ENCODE data around the gene ADAP2. TPM values are rescaled to one million over a fixed set of nuclear protein-coding genes. Genes with fewer than 3 reads are reported as not detected.
"Not testable (repeated sequence)": the region's sequence is repeated elsewhere in the genome, so short reads cannot be mapped to it uniquely, and the experiment has no call there.

Gene ADAP2
- polyA plus RNA-seq, 2 donors = 1.2 to 2.4 TPM

- Histone ChIP-seq H3K36me3 (ENCODE audit: control insufficient read depth in 2 of 2, insufficient read depth in 2 of 2, low read length in 1 of 2) (no peaks in the 10 kb centered on the region), H3K27ac (ENCODE audit: low read depth in 2 of 2, low read length in 1 of 2) (no peak overlapping the region), H3K9me3 (ENCODE audit: control insufficient read depth in 2 of 2, insufficient read depth in 1 of 2, low read depth in 1 of 2, low read length in 1 of 2) (no peaks in the 10 kb centered on the region), H3K27me3 (ENCODE audit: control insufficient read depth in 1 of 2, insufficient read depth in 2 of 2, low read length in 2 of 2) (no peaks in the 10 kb centered on the region), H3K4me3 (ENCODE audit: low read depth in 1 of 2, low read length in 2 of 2) (no peak overlapping the region), H3K4me1 (ENCODE audit: control insufficient read depth in 2 of 2, insufficient read depth in 2 of 2, low read length in 1 of 2) (no peaks in the 10 kb centered on the region)
- 69 to 71% methylated on average over 5 of the region's 5 CpGs for WGBS, 2 donors
Measured at GRCh38 chr17:30964876-30965275, 43.1 kb downstream of the ADAP2 start.

DNA sequence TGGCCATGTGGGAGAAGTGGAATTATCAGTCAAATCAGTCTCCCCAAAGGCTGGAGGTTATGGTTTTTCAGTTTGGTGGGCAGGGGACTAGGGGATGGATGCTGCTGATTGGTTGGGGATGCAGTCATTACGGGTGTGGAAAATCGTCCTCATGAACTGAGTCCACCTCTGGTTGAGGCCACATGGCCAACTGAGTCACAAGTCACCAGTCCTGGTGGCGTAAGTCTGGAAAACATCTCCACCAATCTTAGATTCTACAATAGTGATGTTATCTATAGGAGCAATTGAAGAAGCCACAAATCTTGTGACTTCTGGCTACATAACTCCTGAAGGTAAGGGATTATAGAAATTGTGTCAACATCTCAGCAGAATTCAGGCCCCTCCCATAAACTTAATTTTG is 43.9 kb downstream of the ADAP2 start:
- H3K4me1 ChIP-seq (ENCODE audit: control insufficient read depth in 2 of 2, insufficient read depth in 2 of 2, low read length in 1 of 2) = no peaks in the 10 kb centered on the region
- no peak overlapping the region for H3K27ac ChIP-seq (ENCODE audit: low read depth in 2 of 2, low read length in 1 of 2)
- 89 to 91% methylated on average over 3 of the region's 3 CpGs for WGBS, 2 donors
- no peaks in the 10 kb centered on the region for H3K36me3 ChIP-seq (ENCODE audit: control insufficient read depth in 2 of 2, insufficient read depth in 2 of 2, low read length in 1 of 2)
- H3K4me3 ChIP-seq (ENCODE audit: low read depth in 1 of 2, low read length in 2 of 2) = no peak overlapping the region
- H3K27me3 ChIP-seq (ENCODE audit: control insufficient read depth in 1 of 2, insufficient read depth in 2 of 2, low read length in 2 of 2) = no peaks in the 10 kb centered on the region
- no peaks in the 10 kb centered on the region for H3K9me3 ChIP-seq (ENCODE audit: control insufficient read depth in 2 of 2, insufficient read depth in 1 of 2, low read depth in 1 of 2, low read length in 1 of 2)

DNA sequence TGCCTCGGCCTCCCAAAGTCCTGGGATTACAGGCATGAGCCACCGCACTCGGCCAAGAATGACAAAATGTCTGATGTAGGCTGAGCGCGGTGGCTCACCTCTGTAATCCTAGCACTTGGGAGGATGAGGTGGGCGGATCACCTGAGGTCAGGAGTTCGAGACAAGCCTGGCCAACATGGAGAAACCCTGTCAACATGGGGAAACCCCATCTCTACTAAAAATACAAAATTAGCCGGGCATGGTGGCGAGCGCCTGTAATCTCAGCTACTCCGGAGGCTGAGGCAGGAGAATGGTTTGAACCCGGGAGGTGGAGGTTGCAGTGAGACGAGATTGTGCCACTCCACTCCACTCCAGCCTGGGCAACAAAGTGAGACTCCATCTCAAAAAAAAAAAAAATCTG is 46.2 kb downstream of the ADAP2 start:
- H3K27ac ChIP-seq (ENCODE audit: low read depth in 2 of 2, low read length in 1 of 2); H3K9me3 ChIP-seq (ENCODE audit: control insufficient read depth in 2 of 2, insufficient read depth in 1 of 2, low read depth in 1 of 2, low read length in 1 of 2); H3K4me1 ChIP-seq (ENCODE audit: control insufficient read depth in 2 of 2, insufficient read depth in 2 of 2, low read length in 1 of 2); H3K27me3 ChIP-seq (ENCODE audit: control insufficient read depth in 1 of 2, insufficient read depth in 2 of 2, low read length in 2 of 2); H3K36me3 ChIP-seq (ENCODE audit: control insufficient read depth in 2 of 2, insufficient read depth in 2 of 2, low read length in 1 of 2); H3K4me3 ChIP-seq (ENCODE audit: low read depth in 1 of 2, low read length in 2 of 2): not testable (repeated sequence)
- 93% methylated on average over 13 of the region's 13 CpGs for WGBS, 2 donors

DNA sequence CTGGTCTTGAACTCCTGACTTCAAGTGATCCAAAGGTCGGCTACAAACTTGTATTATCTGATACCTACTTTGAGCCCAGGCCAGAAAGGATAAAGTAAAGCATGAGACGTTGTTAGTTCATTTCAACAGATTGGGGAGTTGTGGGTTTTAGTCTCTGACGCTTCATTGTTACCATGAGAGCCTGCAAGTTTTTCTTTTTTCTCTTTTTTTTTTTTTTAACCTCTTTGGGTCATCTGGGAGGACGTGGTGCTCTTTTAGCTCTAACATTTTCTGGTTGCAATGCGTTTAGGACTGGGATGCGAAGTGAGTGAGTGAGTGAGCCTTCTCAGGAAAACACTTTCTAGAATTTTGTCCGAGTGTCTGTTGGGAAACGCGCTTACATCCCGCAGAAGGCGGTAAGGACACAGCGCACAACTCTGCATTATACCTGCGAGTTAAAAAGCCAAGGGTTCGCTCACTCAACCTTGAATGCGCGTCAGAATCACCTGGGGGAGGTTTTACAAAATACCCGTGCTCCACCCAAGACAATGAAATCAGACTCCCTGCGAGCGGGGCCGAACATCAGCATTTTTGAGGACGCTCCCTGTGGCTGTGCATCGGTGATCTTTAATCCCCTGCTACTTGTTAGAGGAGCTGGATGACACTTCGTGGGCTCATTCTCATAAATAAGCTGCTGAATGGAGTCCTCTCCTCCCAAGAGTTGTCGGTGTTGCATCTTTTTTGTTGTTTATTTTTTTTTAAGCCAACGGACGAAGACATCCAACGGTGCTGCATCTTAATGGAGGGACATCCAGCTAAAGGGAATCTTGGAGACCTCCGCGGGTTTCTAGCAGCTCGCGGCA is 48.5 kb downstream of the ADAP2 start:
- 7 to 8% methylated on average over 31 of the region's 31 CpGs for WGBS, 2 donors

DNA sequence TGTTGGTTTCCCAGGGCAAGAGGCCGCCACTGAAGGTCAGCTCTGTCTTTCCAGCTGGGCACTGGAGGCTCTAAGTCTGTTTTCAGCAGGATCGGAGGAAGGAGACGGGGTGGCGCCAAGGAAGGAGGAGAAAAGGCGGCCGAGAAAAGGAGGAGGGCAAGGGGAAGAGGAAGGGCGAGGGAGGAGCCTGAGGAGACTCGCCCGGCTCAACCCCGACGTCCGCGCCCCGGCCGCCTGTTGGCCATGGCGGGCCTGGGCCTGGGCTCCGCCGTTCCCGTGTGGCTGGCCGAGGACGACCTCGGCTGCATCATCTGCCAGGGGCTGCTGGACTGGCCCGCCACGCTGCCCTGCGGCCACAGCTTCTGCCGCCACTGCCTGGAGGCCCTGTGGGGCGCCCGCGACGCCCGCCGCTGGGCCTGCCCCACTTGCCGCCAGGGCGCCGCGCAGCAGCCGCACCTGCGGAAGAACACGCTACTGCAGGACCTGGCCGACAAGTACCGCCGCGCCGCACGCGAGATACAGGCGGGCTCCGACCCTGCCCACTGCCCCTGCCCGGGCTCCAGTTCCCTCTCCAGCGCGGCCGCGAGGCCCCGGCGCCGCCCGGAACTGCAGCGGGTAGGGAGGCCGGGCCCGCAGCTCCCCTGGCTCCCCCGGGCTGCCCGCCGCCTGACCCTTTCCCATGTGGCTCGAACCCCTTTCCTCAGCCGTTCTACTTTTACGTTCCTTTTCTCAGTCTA is 49.3 kb downstream of the ADAP2 start, which contains the start of gene RNF135:
TSS of gene RNF135 (plus strand) at position 209 of the 737 bp plus-strand sequence. CDS start at position 244, 35 bp downstream.
- Histone ChIP-seq H3K4me1 (ENCODE audit: control insufficient read depth in 2 of 2, insufficient read depth in 2 of 2, low read length in 1 of 2) (no peaks in the 10 kb centered on the region), H3K4me3 (ENCODE audit: low read depth in 1 of 2, low read length in 2 of 2) (peak within 1 kb of the TSS; percentile 86 to 95), H3K27me3 (ENCODE audit: control insufficient read depth in 1 of 2, insufficient read depth in 2 of 2, low read length in 2 of 2) (no peaks in the 10 kb centered on the region), H3K9me3 (ENCODE audit: control insufficient read depth in 2 of 2, insufficient read depth in 1 of 2, low read depth in 1 of 2, low read length in 1 of 2) (no peaks in the 10 kb centered on the region), H3K27ac (ENCODE audit: low read depth in 2 of 2, low read length in 1 of 2) (peak within 1 kb of the TSS; percentile 97 to 98), H3K36me3 (ENCODE audit: control insufficient read depth in 2 of 2, insufficient read depth in 2 of 2, low read length in 1 of 2) (peaks cover 2 to 3% of the 10 kb centered on the region in 2 donors)
- WGBS, 2 donors = 0% methylated on average over 59 to 66 of the region's 66 CpGs

More for the DNA sequence above, 48.5 kb downstream of the ADAP2 start:
- Histone ChIP-seq H3K4me3 (ENCODE audit: low read depth in 1 of 2, low read length in 2 of 2) (peak overlapping the region; percentile 86 to 95), H3K27me3 (ENCODE audit: control insufficient read depth in 1 of 2, insufficient read depth in 2 of 2, low read length in 2 of 2) (no peaks in the 10 kb centered on the region), H3K27ac (ENCODE audit: low read depth in 2 of 2, low read length in 1 of 2) (peak overlapping the region; percentile 97 to 98), H3K4me1 (ENCODE audit: control insufficient read depth in 2 of 2, insufficient read depth in 2 of 2, low read length in 1 of 2) (no peaks in the 10 kb centered on the region), H3K36me3 (ENCODE audit: control insufficient read depth in 2 of 2, insufficient read depth in 2 of 2, low read length in 1 of 2) (peaks cover 0 to under 1% of the 10 kb centered on the region in 2 donors), H3K9me3 (ENCODE audit: control insufficient read depth in 2 of 2, insufficient read depth in 1 of 2, low read depth in 1 of 2, low read length in 1 of 2) (no peaks in the 10 kb centered on the region)

DNA sequence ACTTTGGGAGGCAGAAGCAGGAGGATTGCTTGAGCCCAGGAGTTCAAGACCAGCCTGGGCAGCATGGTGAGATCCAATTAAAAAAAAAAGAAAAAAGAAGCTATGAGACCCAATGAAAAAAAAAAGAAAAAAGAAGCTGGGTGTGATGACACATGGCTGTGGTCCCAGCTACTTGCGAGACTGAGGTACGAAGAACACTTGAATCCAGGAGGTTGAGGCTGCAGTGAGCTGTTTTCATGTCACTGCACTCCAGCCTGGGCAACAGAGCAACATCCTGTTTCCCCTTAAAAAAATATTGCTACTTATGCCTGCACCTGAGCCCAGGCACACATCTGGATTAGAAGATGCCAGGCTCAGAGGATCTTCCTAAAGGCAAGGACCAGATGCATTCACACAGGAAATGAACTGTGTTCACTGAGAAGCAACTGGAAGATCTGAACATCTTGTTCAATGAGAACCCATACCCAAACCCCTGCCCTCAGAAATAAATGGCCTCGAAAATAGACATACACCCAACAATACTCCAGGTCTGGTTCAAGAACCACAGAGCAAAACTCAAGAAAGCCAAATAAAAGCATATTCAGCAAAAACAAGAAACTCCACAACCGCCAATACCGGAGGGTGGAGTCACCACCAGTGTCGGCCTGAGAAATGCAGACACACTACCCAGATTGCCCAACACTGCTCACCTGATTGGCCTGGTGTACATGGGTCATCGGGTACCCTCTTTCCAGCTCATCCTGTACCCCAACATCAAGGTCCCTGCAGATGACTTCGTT is 53.5 kb downstream of the ADAP2 start:
- 95 to 96% methylated on average over 8 of the region's 8 CpGs for WGBS, 2 donors
- Histone ChIP-seq H3K4me3 (ENCODE audit: low read depth in 1 of 2, low read length in 2 of 2) (no peak overlapping the region), H3K9me3 (ENCODE audit: control insufficient read depth in 2 of 2, insufficient read depth in 1 of 2, low read depth in 1 of 2, low read length in 1 of 2) (no peaks in the 10 kb centered on the region), H3K27me3 (ENCODE audit: control insufficient read depth in 1 of 2, insufficient read depth in 2 of 2, low read length in 2 of 2) (no peaks in the 10 kb centered on the region), H3K4me1 (ENCODE audit: control insufficient read depth in 2 of 2, insufficient read depth in 2 of 2, low read length in 1 of 2) (no peaks in the 10 kb centered on the region), H3K36me3 (ENCODE audit: control insufficient read depth in 2 of 2, insufficient read depth in 2 of 2, low read length in 1 of 2) (peaks cover 2 to 3% of the 10 kb centered on the region in 2 donors), H3K27ac (ENCODE audit: low read depth in 2 of 2, low read length in 1 of 2) (no peak overlapping the region)

- WGBS, 2 donors = 95% methylated on average over 17 of the region's 33 CpGs; no CpG with 5 or more reads in 1 of the 2 donors
- not testable (repeated sequence) for H3K4me1 ChIP-seq (ENCODE audit: control insufficient read depth in 2 of 2, insufficient read depth in 2 of 2, low read length in 1 of 2); H3K36me3 ChIP-seq (ENCODE audit: control insufficient read depth in 2 of 2, insufficient read depth in 2 of 2, low read length in 1 of 2)
Measured at GRCh38 chr17:30979919-30980318, 58.2 kb downstream of the ADAP2 start.

DNA sequence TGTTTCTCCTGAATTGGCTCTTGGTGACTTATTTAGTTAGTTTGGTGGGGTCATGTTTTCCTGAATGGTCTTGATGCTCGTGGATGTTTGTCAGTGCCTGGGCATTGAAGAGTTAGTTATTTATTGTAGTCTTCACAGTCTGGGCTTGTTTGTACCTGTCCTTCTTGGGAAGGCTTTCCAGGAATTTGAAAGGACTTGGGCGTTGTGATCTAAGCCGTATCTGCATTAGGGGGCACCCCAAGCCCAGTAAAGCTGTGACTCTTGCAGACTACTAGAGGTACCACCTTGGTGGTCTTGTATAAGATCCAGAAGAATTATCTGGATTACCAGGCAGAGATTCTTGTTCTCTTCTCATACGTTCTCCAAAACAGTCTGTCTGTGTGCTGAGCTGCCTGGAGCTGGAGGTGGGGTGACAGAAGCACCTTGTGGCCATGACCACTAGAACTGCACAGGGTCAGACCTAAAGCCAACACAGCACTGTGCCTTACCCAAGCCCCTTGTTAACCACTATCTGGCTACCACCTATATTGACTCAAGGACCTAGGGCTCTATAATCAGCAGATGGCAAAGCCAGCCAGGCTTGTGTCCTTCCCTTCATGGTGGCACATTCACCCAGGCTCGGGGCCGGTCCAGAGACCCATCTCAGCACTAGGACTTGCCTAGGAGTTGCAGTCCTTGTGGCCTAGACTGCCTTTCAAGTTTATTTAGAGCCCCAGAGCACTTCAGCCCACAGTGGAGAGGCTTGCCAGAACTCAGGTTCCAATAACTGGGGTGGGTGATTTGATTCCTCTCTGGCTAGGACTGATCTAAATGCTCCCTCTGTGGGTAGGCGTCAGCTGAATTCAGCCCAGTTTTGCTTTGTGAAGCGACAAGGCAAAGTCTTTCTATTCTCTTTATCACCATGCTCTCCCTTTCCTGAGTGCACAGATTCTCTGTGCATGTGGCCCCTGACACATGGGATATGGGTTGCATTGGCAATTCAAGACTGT is 60.1 kb downstream of the ADAP2 start:
- H3K9me3 ChIP-seq (ENCODE audit: control insufficient read depth in 2 of 2, insufficient read depth in 1 of 2, low read depth in 1 of 2, low read length in 1 of 2) = no peaks in the 10 kb centered on the region
- H3K36me3 ChIP-seq (ENCODE audit: control insufficient read depth in 2 of 2, insufficient read depth in 2 of 2, low read length in 1 of 2) = peaks cover 0 to 3% of the 10 kb centered on the region in 2 donors
- H3K27ac ChIP-seq (ENCODE audit: low read depth in 2 of 2, low read length in 1 of 2) = no peak overlapping the region
- H3K4me3 ChIP-seq (ENCODE audit: low read depth in 1 of 2, low read length in 2 of 2) = no peak overlapping the region
- H3K4me1 ChIP-seq (ENCODE audit: control insufficient read depth in 2 of 2, insufficient read depth in 2 of 2, low read length in 1 of 2) = no peaks in the 10 kb centered on the region
- WGBS, 2 donors = 68 to 75% methylated on average over 8 of the region's 8 CpGs
- no peaks in the 10 kb centered on the region for H3K27me3 ChIP-seq (ENCODE audit: control insufficient read depth in 1 of 2, insufficient read depth in 2 of 2, low read length in 2 of 2)

More at GRCh38 chr17:30979919-30980318, 58.2 kb downstream of the ADAP2 start:
- not testable (repeated sequence) for H3K27ac ChIP-seq (ENCODE audit: low read depth in 2 of 2, low read length in 1 of 2); H3K9me3 ChIP-seq (ENCODE audit: control insufficient read depth in 2 of 2, insufficient read depth in 1 of 2, low read depth in 1 of 2, low read length in 1 of 2); H3K27me3 ChIP-seq (ENCODE audit: control insufficient read depth in 1 of 2, insufficient read depth in 2 of 2, low read length in 2 of 2); H3K4me3 ChIP-seq (ENCODE audit: low read depth in 1 of 2, low read length in 2 of 2)

Measured in esophagus (tissue), 2 donors.